ENCODE results near the gene PCNX4.

GRCh38 chr14:60125918-60126317 is 34.2 kb downstream of the PCNX4 start:
- TF ChIP-seq CTCF (IDR thresholded peaks at IDR 0.05) (no peak), POLR2A (IDR thresholded peaks at IDR 0.05) (no peak)

All from prostate gland (tissue), 2 donors.